ENCODE measurements around the gene TANGO6.

TANGO6 gene

GRCh38 chr16:69064124-69064763 is 220.9 kb downstream of the TANGO6 start:
- DNase-seq, result no peak

GRCh38 chr16:69064764-69065313 is 221.5 kb downstream of the TANGO6 start:
- DNase-seq, result no peak

- no peak for DNase-seq
These were observed 226.2 kb downstream of the TANGO6 start for GRCh38 chr16:69069504-69069903.

- DNase-seq, result no peak
These were observed 227.7 kb downstream of the TANGO6 start for GRCh38 chr16:69071036-69071435.

GRCh38 chr16:69072640-69072974 is 229.3 kb downstream of the TANGO6 start:
- no peak for DNase-seq

- no peak for DNase-seq
These were observed 229.9 kb downstream of the TANGO6 start for GRCh38 chr16:69073181-69073702.

GRCh38 chr16:69077251-69077650 is 233.9 kb downstream of the TANGO6 start:
- DNase-seq, result no peak

GRCh38 chr16:69078073-69078472 is 234.7 kb downstream of the TANGO6 start:
- DNase-seq, result no peak

GRCh38 chr16:69079697-69080096 is 236.4 kb downstream of the TANGO6 start:
- no peak for DNase-seq

- DNase-seq, result no peak
These were observed 240.1 kb downstream of the TANGO6 start for GRCh38 chr16:69083306-69083941.

GRCh38 chr16:69084289-69084688 is 241.0 kb downstream of the TANGO6 start:
- DNase-seq, result no peak

GRCh38 chr16:69085032-69085695 is 241.8 kb downstream of the TANGO6 start:
- DNase-seq, result no peak

- no peak for DNase-seq
These were observed 243.8 kb downstream of the TANGO6 start for GRCh38 chr16:69087161-69087581.

GRCh38 chr16:69088684-69089083 is 245.4 kb downstream of the TANGO6 start:
- DNase-seq, result no peak

GRCh38 chr16:69089091-69089910 is 246.0 kb downstream of the TANGO6 start:
- DNase-seq, result no peak

GRCh38 chr16:69093974-69094373 is 250.6 kb downstream of the TANGO6 start:
- no peak for DNase-seq

GRCh38 chr16:69094501-69094900 is 251.2 kb downstream of the TANGO6 start:
- DNase-seq, result no peak

- no peak for DNase-seq
These were observed 251.9 kb downstream of the TANGO6 start for GRCh38 chr16:69095193-69095592.

- no peak for DNase-seq
These were observed 256.9 kb downstream of the TANGO6 start for GRCh38 chr16:69100071-69100691.

GRCh38 chr16:69105501-69106361 is 262.4 kb downstream of the TANGO6 start, which contains the start of gene HAS3:
Gene HAS3 (plus strand): TSS chr16:69105653. CDS start chr16:69109396, 3,743 bp downstream.
- DNase-seq, result no peak
